Subcutaneous abdominal adipose tissue (tissue), 5 donors: Measurements from ENCODE around the gene ITGA3.
"Not testable (repeated sequence)": the region's sequence is repeated elsewhere in the genome, so short reads cannot be mapped to it uniquely, and the experiment has no call there.

Experiments used
- H3K27ac ChIP-seq: one replicate; pipeline ENCODE4 v1.7.0; 2013; ENCODE audit warnings: low read depth, mild to moderate bottlenecking, inconsistent platforms, low read length, moderate library complexity
- H3K27me3 ChIP-seq, 5 donors: one replicate each; pipeline ENCODE4 v1.7.0; 2013; ENCODE audit warnings: low read length in 5 of 5, inconsistent platforms in 1 of 5; ENCODE audit not compliant: control insufficient read depth in 5 of 5, insufficient read depth in 4 of 5
- H3K36me3 ChIP-seq, 5 donors: one replicate each; pipeline ENCODE4 v1.7.0; 2013; ENCODE audit warnings: low read length in 5 of 5; ENCODE audit not compliant: control insufficient read depth in 5 of 5, insufficient read depth in 5 of 5
- H3K4me1 ChIP-seq, 5 donors: one replicate each; pipeline ENCODE4 v1.7.0; 2013; ENCODE audit warnings: low read length in 5 of 5, mild to moderate bottlenecking in 3 of 5, moderate library complexity in 1 of 5; ENCODE audit not compliant: control insufficient read depth in 5 of 5, insufficient read depth in 5 of 5
- H3K4me3 ChIP-seq, 5 donors: one replicate each; pipeline ENCODE4 v1.7.0; 2013; ENCODE audit warnings: low read length in 5 of 5, low read depth in 1 of 5
- H3K9ac ChIP-seq, 5 donors: one replicate each; pipeline ENCODE4 v1.7.0; 2013; ENCODE audit warnings: low read length in 5 of 5, mild to moderate bottlenecking in 4 of 5, moderate library complexity in 3 of 5
- H3K9me3 ChIP-seq, 5 donors: one replicate each; pipeline ENCODE4 v1.7.0; 2013; ENCODE audit warnings: low read length in 5 of 5; ENCODE audit not compliant: control insufficient read depth in 5 of 5
- donor health status: healthy.
- donor health status: healthy.
- donor health status: healthy.
- donor health status: healthy.
- donor health status: healthy.

Gene ITGA3

GRCh38 chr17:50034498-50035364, 21.2 kb upstream of the ITGA3 start:
- Histone ChIP-seq H3K9me3 (no peaks in the 10 kb centered on the region), H3K9ac (no peak overlapping the region), H3K27ac (no peak overlapping the region), H3K4me1 (peaks cover 0 to 5% (median 0%) of the 10 kb centered on the region in 5 donors), H3K4me3 (no peak overlapping the region), H3K27me3 (peaks cover 0 to 13% (median 3%) of the 10 kb centered on the region in 5 donors), H3K36me3 (no peaks in the 10 kb centered on the region)

- H3K4me1 ChIP-seq, result peaks cover 0 to 5% (median 0%) of the 10 kb centered on the region in 5 donors
- H3K9ac ChIP-seq, result no peak overlapping the region
- H3K27ac ChIP-seq, result no peak overlapping the region
Measured at GRCh38 chr17:50035421-50035879, 20.5 kb upstream of the ITGA3 start.

GRCh38 chr17:50035945-50036344, 20.0 kb upstream of the ITGA3 start:
- no peak overlapping the region for H3K4me3 ChIP-seq
- no peak overlapping the region for H3K27ac ChIP-seq
- H3K36me3 ChIP-seq, result no peaks in the 10 kb centered on the region
- H3K27me3 ChIP-seq, result peaks cover 0 to 13% (median 3%) of the 10 kb centered on the region in 5 donors
- H3K9me3 ChIP-seq, result no peaks in the 10 kb centered on the region
- peaks cover 0 to 5% (median 0%) of the 10 kb centered on the region in 5 donors for H3K4me1 ChIP-seq
- no peak overlapping the region for H3K9ac ChIP-seq

More at GRCh38 chr17:50035421-50035879, 20.5 kb upstream of the ITGA3 start:
- no peaks in the 10 kb centered on the region for H3K9me3 ChIP-seq
- no peaks in the 10 kb centered on the region for H3K36me3 ChIP-seq
- no peak overlapping the region for H3K4me3 ChIP-seq
- peaks cover 0 to 13% (median 3%) of the 10 kb centered on the region in 5 donors for H3K27me3 ChIP-seq

- Histone ChIP-seq H3K9me3 (no peaks in the 10 kb centered on the region), H3K27me3 (peaks cover 0 to 13% (median 3%) of the 10 kb centered on the region in 5 donors), H3K4me1 (peaks cover 0 to 5% (median 0%) of the 10 kb centered on the region in 5 donors), H3K4me3 (no peak overlapping the region), H3K36me3 (no peaks in the 10 kb centered on the region), H3K27ac (no peak overlapping the region), H3K9ac (no peak overlapping the region)
Measured at GRCh38 chr17:50036455-50037261, 19.3 kb upstream of the ITGA3 start.

- Histone ChIP-seq H3K36me3 (no peaks in the 10 kb centered on the region), H3K27me3 (peaks cover 0 to 13% (median 3%) of the 10 kb centered on the region in 5 donors), H3K27ac (no peak overlapping the region), H3K9me3 (no peaks in the 10 kb centered on the region), H3K9ac (no peak overlapping the region), H3K4me1 (peaks cover 0 to 5% (median 0%) of the 10 kb centered on the region in 5 donors), H3K4me3 (no peak overlapping the region)
Measured at GRCh38 chr17:50037321-50038107, 18.4 kb upstream of the ITGA3 start.

GRCh38 chr17:50039058-50039457, 16.9 kb upstream of the ITGA3 start:
- Histone ChIP-seq H3K4me3 (no peak overlapping the region), H3K27me3 (peaks cover 0 to 11% (median 4%) of the 10 kb centered on the region in 5 donors), H3K36me3 (no peaks in the 10 kb centered on the region), H3K4me1 (peaks cover 0 to 17% (median 0%) of the 10 kb centered on the region in 5 donors), H3K9me3 (no peaks in the 10 kb centered on the region), H3K27ac (no peak overlapping the region), H3K9ac (no peak overlapping the region)

GRCh38 chr17:50040496-50040895, 15.4 kb upstream of the ITGA3 start:
- H3K9me3 ChIP-seq, H3K9ac ChIP-seq, H3K27ac ChIP-seq, H3K4me3 ChIP-seq, H3K36me3 ChIP-seq: not testable (repeated sequence)
- peaks cover 0 to 30% (median 0%) of the 10 kb centered on the region in 5 donors for H3K4me1 ChIP-seq
- H3K27me3 ChIP-seq, result peaks cover 0 to 11% (median 4%) of the 10 kb centered on the region in 5 donors

GRCh38 chr17:50042211-50042610, 13.7 kb upstream of the ITGA3 start:
- Histone ChIP-seq H3K27me3 (peaks cover 0 to 4% (median 0%) of the 10 kb centered on the region in 5 donors), H3K4me3 (no peak overlapping the region), H3K27ac (no peak overlapping the region), H3K9ac (no peak overlapping the region), H3K9me3 (no peaks in the 10 kb centered on the region), H3K4me1 (peaks cover 0 to 39% (median 0%) of the 10 kb centered on the region in 5 donors), H3K36me3 (no peaks in the 10 kb centered on the region)

- Histone ChIP-seq H3K9me3 (no peaks in the 10 kb centered on the region), H3K27me3 (peaks cover 0 to 4% (median 0%) of the 10 kb centered on the region in 5 donors), H3K36me3 (no peaks in the 10 kb centered on the region), H3K4me3 (no peak overlapping the region), H3K27ac (no peak overlapping the region), H3K9ac (no peak overlapping the region), H3K4me1 (peaks cover 0 to 43% (median 0%) of the 10 kb centered on the region in 5 donors)
Measured at GRCh38 chr17:50043290-50044148, 12.4 kb upstream of the ITGA3 start.
